SU-DHL-6 (cell line): Measurements from ENCODE around the gene EXOC3.
"Not testable (repeated sequence)": the region's sequence is repeated elsewhere in the genome, so short reads cannot be mapped to it uniquely, and the experiment has no call there.

Experiments
- EZH2phosphoT487 ChIP-seq: fragments of 200-600 bp; sonication (generic), shearing (Covaris generic); conservative IDR thresholded peaks from 2 replicates; pipeline ENCODE4 v1.6.1; 2018; ENCODE audit warnings: mild to moderate bottlenecking, antibody characterized with exemption, low read length, moderate library complexity, mixed read lengths
- TF ChIP-seq, protein P1 (sequence below): fragments of 200-600 bp; sonication (generic); IDR thresholded peaks from one replicate; pipeline ENCODE4 v1.5.1; 2017; ENCODE audit warnings: antibody characterized with exemption, mild to moderate bottlenecking, low read length, moderate library complexity; ENCODE audit not compliant: insufficient read depth, poor library complexity, severe bottlenecking

- TF ChIP-seq, protein P1, sequence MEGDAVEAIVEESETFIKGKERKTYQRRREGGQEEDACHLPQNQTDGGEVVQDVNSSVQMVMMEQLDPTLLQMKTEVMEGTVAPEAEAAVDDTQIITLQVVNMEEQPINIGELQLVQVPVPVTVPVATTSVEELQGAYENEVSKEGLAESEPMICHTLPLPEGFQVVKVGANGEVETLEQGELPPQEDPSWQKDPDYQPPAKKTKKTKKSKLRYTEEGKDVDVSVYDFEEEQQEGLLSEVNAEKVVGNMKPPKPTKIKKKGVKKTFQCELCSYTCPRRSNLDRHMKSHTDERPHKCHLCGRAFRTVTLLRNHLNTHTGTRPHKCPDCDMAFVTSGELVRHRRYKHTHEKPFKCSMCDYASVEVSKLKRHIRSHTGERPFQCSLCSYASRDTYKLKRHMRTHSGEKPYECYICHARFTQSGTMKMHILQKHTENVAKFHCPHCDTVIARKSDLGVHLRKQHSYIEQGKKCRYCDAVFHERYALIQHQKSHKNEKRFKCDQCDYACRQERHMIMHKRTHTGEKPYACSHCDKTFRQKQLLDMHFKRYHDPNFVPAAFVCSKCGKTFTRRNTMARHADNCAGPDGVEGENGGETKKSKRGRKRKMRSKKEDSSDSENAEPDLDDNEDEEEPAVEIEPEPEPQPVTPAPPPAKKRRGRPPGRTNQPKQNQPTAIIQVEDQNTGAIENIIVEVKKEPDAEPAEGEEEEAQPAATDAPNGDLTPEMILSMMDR, result not testable (repeated sequence)
- not testable (repeated sequence) for TF ChIP-seq EZH2phosphoT487
Measured at GRCh38 chr5:474232-474839, 31.4 kb downstream of the EXOC3 start.
